IgD-negative memory B cell (primary cell): ENCODE data around the gene SLC9A3. TPM values are rescaled to one million over a fixed set of nuclear protein-coding genes. Genes with fewer than 3 reads are reported as not detected.
"Not testable (repeated sequence)": the region's sequence is repeated elsewhere in the genome, so short reads cannot be mapped to it uniquely, and the experiment has no call there.

Source experiments
- H3K27ac Mint-ChIP-seq, 3 donors: one replicate each; pipeline ENCODE4 v1.8.0; 2020 to 2022; ENCODE audit warnings: mild to moderate bottlenecking in 3 of 3, mixed read lengths in 3 of 3, moderate library complexity in 1 of 3
- H3K27me3 Mint-ChIP-seq: one replicate; pipeline ENCODE4 v1.8.0; 2021; ENCODE audit warnings: mixed read lengths
- H3K36me3 Mint-ChIP-seq: one replicate; pipeline ENCODE4 v1.8.0; 2020; ENCODE audit warnings: mild to moderate bottlenecking, mixed read lengths
- H3K4me1 Mint-ChIP-seq, 3 donors: one replicate each; pipeline ENCODE4 v1.8.0; 2020 to 2022; ENCODE audit warnings: mixed read lengths in 3 of 3, mild to moderate bottlenecking in 1 of 3
- H3K4me3 Mint-ChIP-seq, 4 donors: one replicate each; pipeline ENCODE4 v1.8.0; 2020 to 2022; ENCODE audit warnings: mild to moderate bottlenecking in 4 of 4, mixed read lengths in 4 of 4, moderate library complexity in 3 of 4
- H3K9me3 Mint-ChIP-seq, 3 donors: one replicate each; pipeline ENCODE4 v1.8.0; 2020 to 2021; ENCODE audit warnings: mixed read lengths in 3 of 3, mild to moderate bottlenecking in 1 of 3
- polyA plus RNA-seq: library from polyadenylated mRNA; unstranded; fragments of 300-500 nt; fragmentation: Illumina TruSeq; gene quantifications from one replicate; pipeline ENCODE4 v1.2.3, GENCODE V29; 2021

SLC9A3 gene
- polyA plus RNA-seq, 1 donor from 2014 or later: 1.2 TPM

DNA sequence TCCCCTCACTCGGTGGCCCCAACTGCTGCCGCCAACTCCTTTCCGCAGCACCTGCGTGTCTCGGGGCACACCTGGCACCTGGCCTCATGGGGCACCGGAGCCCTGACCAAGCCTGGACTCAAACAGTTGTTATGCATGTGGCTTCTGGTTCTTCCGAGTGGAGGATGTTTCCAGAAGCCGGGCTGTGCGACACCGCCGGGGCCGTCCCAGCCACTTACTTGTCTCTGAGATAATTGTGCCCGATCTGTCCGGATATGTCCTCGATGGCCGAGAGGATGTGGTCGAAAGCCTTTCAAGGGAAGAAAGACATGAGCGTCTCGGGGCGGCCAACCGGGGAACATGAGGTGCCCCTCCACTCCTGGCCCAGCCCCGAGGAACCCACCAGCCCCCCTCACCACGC is 42.9 kb downstream of the SLC9A3 start:
- H3K4me3 Mint-ChIP-seq: no peak overlapping the region
- peaks cover 0 to 2% (median 0%) of the 10 kb centered on the region in 3 donors for H3K4me1 Mint-ChIP-seq
- no peaks in the 10 kb centered on the region for H3K9me3 Mint-ChIP-seq
- peaks cover 17% of the 10 kb centered on the region for H3K27me3 Mint-ChIP-seq
- no peaks in the 10 kb centered on the region for H3K36me3 Mint-ChIP-seq
- H3K27ac Mint-ChIP-seq: no peak overlapping the region

DNA sequence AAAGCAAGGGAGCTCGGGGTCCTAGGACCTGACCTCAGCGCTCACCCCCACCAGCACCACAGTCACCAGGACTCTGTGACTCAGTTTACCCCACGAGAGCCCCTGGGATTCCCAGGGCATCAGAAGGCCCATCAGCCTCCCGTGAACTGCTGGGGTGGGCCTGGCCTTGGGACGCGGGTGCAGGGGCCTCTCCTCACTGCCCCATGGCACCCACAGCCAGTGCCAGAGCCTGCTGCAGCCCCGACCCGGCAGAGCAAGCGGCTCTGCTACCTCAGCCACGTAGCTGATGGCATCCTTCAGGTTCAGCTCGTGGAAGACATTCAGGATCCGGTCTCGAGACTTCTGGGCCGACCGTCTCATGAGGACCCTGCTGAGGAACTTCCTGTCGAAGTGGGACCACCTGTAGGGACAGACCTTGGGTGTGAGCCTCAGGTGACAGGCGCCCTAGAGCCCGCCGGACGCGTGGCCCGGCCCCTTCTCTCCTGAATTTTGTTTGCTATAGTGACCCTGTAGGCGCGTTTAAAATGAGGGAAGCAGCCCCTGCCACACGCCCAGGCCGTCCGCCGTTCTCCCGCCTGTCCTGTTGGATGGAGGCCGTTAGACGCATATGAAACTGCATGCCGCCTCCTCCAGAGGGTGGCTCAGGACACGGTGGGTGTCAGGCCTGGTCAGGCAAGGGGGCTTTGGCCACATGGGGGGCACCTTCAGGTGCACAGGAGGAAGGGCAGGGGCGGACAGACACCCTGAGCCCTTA is 44.5 kb downstream of the SLC9A3 start:
- Mint-ChIP-seq H3K4me1 (no peaks in the 10 kb centered on the region), H3K27me3 (peaks cover 13% of the 10 kb centered on the region), H3K27ac (no peak overlapping the region)

DNA sequence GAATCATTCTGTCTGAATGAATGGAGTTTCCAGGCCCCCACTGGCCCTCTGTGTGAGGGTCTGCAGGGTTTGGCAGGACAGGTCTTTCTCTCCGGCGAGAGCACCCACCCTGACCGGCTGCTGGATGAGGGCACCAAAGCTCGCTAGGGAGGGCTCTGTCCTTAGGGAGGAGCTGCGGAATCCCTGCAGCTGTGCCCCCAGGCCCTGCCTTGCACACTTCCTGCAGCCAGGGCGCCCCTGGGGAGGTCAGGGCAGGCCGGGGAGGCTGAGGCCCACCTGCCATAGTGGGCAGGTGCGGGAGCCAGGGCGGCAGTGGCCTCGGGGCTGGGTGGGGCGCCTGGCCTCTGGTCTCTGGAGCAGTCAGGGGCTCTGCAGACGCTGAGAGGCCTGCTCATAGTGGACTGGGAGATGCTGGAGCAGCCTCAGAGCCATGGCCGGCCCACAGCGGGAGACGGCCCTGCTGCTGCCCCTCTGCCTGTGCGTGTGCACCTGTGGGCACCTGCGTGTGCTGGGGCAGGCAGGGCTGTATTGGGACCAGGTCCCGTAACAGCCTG is 45.2 kb downstream of the SLC9A3 start:
- Mint-ChIP-seq H3K4me1 (no peaks in the 10 kb centered on the region), H3K9me3 (no peaks in the 10 kb centered on the region), H3K27ac (no peak overlapping the region), H3K4me3 (no peak overlapping the region), H3K27me3 (peaks cover 14% of the 10 kb centered on the region), H3K36me3 (no peaks in the 10 kb centered on the region)

More for the DNA sequence above, 44.5 kb downstream of the SLC9A3 start:
- Mint-ChIP-seq H3K4me3 (no peak overlapping the region), H3K9me3 (no peaks in the 10 kb centered on the region), H3K36me3 (no peaks in the 10 kb centered on the region)

DNA sequence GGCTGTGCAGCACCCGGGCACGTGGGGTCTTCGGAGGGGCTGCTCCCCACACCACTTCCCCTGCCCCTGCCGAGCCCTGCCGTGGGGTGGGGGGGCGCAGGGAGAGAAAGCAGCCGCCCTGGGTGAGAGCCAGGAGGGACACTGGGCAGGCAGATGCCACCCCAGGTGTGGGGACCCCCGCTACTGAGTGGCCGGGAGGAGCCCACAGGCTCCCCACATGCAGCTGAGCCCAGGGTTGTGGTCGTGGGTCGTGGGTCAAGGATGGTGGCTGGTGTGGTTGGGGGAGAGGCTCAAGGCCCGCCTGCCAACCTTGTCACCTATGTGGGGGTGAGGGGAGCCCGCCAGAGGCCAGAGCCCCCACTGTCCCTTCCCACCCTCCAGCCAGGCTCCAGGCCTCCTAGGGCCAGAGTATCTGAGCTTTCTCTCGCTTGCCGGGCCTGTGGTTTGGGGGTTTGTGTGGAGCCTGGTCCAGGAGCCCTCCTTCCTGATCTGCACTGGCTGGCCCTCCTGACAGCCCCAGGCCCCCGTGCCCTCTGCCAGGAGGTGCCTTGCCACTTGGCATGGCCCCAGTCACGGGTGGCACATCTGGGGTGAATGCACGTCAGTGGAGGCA is 45.8 kb downstream of the SLC9A3 start:
- peaks cover 14% of the 10 kb centered on the region for H3K27me3 Mint-ChIP-seq
- H3K27ac Mint-ChIP-seq: no peak overlapping the region

DNA sequence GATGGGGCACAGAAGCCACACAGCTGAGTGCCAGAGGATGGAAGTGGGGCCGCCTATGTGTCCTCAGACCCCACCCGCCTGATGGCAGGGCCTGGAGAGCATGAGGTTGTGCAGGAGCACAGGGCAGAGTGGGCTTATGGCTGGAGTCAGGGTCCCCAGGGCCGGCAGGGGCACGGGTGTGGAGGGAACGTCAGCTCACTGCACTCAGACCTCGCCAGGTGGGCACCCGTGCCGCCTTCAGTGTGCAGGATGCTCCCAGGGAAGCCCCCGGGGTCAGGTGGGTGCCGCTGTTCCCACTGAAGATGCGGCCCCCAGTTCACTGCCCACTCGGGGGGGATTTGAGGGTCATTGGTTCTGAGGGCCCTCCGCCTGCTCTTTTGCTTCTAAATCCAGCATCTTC is 46.4 kb downstream of the SLC9A3 start:
- H3K4me3 Mint-ChIP-seq: no peak overlapping the region
- H3K36me3 Mint-ChIP-seq: no peaks in the 10 kb centered on the region
- H3K27me3 Mint-ChIP-seq: peaks cover 14% of the 10 kb centered on the region
- no peak overlapping the region for H3K27ac Mint-ChIP-seq
- H3K9me3 Mint-ChIP-seq: no peaks in the 10 kb centered on the region
- peaks cover 0 to 2% (median 0%) of the 10 kb centered on the region in 3 donors for H3K4me1 Mint-ChIP-seq

More for the DNA sequence above, 45.8 kb downstream of the SLC9A3 start:
- Mint-ChIP-seq H3K9me3 (no peaks in the 10 kb centered on the region), H3K4me3 (no peak overlapping the region), H3K36me3 (no peaks in the 10 kb centered on the region), H3K4me1 (peaks cover 0 to 2% (median 0%) of the 10 kb centered on the region in 3 donors)

GRCh38 chr5:477247-477646 is 47.0 kb downstream of the SLC9A3 start:
- Mint-ChIP-seq H3K9me3 (no peaks in the 10 kb centered on the region), H3K4me1 (peaks cover 0 to 2% (median 0%) of the 10 kb centered on the region in 3 donors), H3K36me3 (no peaks in the 10 kb centered on the region), H3K27ac (peak overlapping the region in 1 of 3 donors; percentile 53), H3K4me3 (peak overlapping the region in 1 of 4 donors; percentile 68), H3K27me3 (peaks cover 14% of the 10 kb centered on the region)

DNA sequence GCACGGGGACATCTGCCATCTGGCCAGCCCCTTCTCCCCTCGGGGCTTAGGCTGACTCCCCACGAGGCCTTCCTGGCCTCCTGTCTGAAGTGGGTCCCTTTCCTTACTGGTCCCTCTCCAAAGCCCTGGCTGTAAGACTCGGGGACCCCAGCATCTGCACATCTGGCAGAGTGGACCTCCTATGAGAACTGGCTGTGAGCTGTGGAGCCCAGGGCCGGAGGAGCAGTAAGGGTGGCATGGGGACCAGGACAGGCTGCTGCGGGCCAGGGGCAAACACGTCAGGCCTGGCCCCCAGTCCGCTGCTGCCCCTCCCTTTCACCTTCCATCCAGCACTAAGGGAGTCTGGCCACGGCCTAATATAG is 47.5 kb downstream of the SLC9A3 start:
- H3K36me3 Mint-ChIP-seq: no peaks in the 10 kb centered on the region
- H3K4me1 Mint-ChIP-seq: peaks cover 2 to 6% (median 2%) of the 10 kb centered on the region in 3 donors
- H3K27ac Mint-ChIP-seq: peak overlapping the region in 1 of 3 donors; percentile 53
- H3K4me3 Mint-ChIP-seq: peak overlapping the region in 1 of 4 donors; percentile 68
- H3K9me3 Mint-ChIP-seq: no peaks in the 10 kb centered on the region
- H3K27me3 Mint-ChIP-seq: peaks cover 14% of the 10 kb centered on the region

DNA sequence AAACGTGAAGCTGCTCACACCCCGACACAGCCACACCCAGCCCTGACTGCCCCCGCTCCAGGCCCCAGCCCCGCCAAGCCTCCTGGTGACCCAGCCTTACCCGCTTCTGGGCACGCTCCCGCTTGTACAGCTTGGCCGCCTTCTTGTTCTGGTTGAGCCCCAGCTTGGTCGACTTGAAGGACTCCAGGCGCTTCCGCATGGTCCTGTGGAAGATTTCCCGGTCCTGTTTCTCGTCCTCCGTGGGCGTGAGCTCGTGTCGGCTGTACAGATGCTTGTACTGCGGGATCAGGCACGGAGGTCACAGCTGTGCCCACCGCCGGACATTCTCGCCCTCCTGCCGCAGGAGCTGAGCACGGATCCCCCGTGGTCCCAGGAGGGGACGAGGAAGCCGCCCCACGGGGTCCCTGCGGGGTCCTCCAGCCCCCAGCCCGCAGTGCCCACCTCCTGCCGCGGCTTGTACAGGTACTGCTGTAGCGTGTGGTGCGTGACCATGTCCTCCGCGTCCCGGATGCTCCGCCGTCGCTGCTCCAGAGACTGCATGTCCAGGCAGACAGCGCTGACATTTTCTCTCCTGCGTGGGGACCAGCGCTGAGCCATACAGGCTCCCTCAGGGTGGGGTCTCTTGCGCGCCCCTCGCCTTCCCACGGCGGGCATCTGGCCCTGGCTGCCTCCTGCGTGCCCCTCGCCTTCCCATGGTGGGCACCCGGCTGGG is 48.0 kb downstream of the SLC9A3 start:
- peak overlapping the region in 1 of 3 donors; percentile 53 for H3K27ac Mint-ChIP-seq

GRCh38 chr5:475704-476101 is 48.5 kb downstream of the SLC9A3 start:
- H3K4me3 Mint-ChIP-seq: peak overlapping the region in 1 of 4 donors; percentile 68
- H3K27me3 Mint-ChIP-seq: peaks cover 14% of the 10 kb centered on the region
- H3K9me3 Mint-ChIP-seq: no peaks in the 10 kb centered on the region
- H3K27ac Mint-ChIP-seq: peak overlapping the region in 2 of 3 donors; percentile 16 to 53
- peaks cover 9 to 14% (median 12%) of the 10 kb centered on the region in 3 donors for H3K4me1 Mint-ChIP-seq
- no peaks in the 10 kb centered on the region for H3K36me3 Mint-ChIP-seq

More for the DNA sequence above, 48.0 kb downstream of the SLC9A3 start:
- H3K9me3 Mint-ChIP-seq: no peaks in the 10 kb centered on the region
- H3K4me1 Mint-ChIP-seq: peaks cover 5 to 9% (median 7%) of the 10 kb centered on the region in 3 donors
- H3K4me3 Mint-ChIP-seq: peak overlapping the region in 1 of 4 donors; percentile 68
- H3K36me3 Mint-ChIP-seq: no peaks in the 10 kb centered on the region
- peaks cover 14% of the 10 kb centered on the region for H3K27me3 Mint-ChIP-seq

GRCh38 chr5:474840-475661 is 49.2 kb downstream of the SLC9A3 start:
- Mint-ChIP-seq H3K36me3 (no peaks in the 10 kb centered on the region), H3K27me3 (peaks cover 14% of the 10 kb centered on the region), H3K9me3 (no peaks in the 10 kb centered on the region), H3K4me1 (peaks cover 15 to 16% (median 16%) of the 10 kb centered on the region in 3 donors), H3K27ac (peak overlapping the region in 2 of 3 donors; percentile 16 to 79), H3K4me3 (peak overlapping the region; percentile 57 to 95 (median 70))

DNA sequence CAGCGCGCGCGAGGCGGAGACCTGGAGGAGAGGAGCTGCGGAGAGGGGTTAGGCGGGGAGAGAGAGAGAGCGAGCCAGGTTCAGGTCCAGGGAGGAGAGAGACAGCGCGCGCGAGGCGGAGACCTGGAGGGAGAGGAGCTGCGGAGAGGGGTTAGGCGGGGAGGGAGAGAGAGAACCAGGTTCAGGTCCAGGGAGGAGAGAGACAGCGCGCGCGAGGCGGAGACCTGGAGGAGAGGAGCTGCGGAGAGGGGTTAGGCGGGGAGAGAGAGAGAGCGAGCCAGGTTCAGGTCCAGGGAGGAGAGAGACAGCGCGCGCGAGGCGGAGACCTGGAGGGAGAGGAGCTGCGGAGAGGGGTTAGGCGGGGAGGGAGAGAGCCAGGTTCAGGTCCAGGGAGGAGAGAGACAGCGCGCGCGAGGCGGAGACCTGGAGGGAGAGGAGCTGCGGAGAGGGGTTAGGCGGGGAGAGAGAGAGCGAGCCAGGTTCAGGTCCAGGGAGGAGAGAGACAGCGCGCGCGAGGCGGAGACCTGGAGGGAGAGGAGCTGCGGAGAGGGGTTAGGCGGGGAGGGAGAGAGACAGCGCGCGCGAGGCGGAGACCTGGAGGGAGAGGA is 49.9 kb downstream of the SLC9A3 start:
- H3K4me1 Mint-ChIP-seq: peaks cover 16 to 18% (median 16%) of the 10 kb centered on the region in 3 donors
- H3K36me3 Mint-ChIP-seq, H3K9me3 Mint-ChIP-seq: not testable (repeated sequence)
- peak overlapping the region; percentile 75 to 95 (median 88) for H3K4me3 Mint-ChIP-seq
- H3K27ac Mint-ChIP-seq: peak overlapping the region in 2 of 3 donors; percentile 69 to 79
- H3K27me3 Mint-ChIP-seq: peaks cover 14% of the 10 kb centered on the region

DNA sequence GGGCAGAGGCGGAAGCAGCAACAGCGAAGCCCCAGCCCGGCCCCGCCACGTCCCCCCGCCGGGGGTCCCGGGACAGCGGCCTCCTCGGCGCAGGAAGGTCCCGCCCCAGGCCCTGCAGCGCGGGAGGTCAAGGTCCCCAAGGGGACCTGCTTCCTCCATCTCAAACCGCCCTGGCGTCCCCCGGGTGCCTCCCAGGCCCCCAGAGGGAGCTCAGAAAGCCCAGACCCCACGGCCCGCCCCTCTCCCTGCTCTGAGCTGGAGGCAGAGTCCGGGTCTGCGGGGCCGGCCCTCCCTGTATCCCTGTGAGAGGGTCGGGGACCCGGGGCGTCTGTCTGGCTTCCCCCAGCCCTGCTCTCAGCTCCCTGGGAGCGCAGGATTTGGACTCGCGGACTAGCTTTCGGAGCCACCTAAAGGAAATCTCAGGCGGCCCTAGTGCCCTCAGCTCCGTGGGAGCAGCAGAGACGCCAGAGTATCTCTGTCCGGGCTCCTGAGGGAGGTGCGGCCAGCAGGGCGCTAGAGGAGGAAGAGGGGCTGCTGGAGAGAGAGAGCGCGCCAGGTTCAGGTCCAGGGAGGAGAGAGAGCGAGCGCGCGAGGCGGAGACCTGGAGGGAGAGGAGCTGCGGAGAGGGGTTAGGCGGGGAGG is 50.6 kb downstream of the SLC9A3 start:
- no peaks in the 10 kb centered on the region for H3K9me3 Mint-ChIP-seq
- H3K27me3 Mint-ChIP-seq: peaks cover 14% of the 10 kb centered on the region
- peaks cover 16 to 18% (median 16%) of the 10 kb centered on the region in 3 donors for H3K4me1 Mint-ChIP-seq
- peak overlapping the region; percentile 69 to 73 (median 73) for H3K27ac Mint-ChIP-seq
- H3K4me3 Mint-ChIP-seq: peak overlapping the region; percentile 75 to 95 (median 88)
- H3K36me3 Mint-ChIP-seq: no peaks in the 10 kb centered on the region

GRCh38 chr5:472656-473550 is 51.3 kb downstream of the SLC9A3 start:
- H3K4me1 Mint-ChIP-seq: peaks cover 16 to 18% (median 16%) of the 10 kb centered on the region in 3 donors
- no peaks in the 10 kb centered on the region for H3K9me3 Mint-ChIP-seq
- peak overlapping the region; percentile 72 to 89 (median 82) for H3K4me3 Mint-ChIP-seq
- H3K36me3 Mint-ChIP-seq: no peaks in the 10 kb centered on the region
- no peak overlapping the region for H3K27ac Mint-ChIP-seq
- H3K27me3 Mint-ChIP-seq: peaks cover 14% of the 10 kb centered on the region
